Raji (cell line): ENCODE data around the gene COLEC12.

Experiments
- POLR2A ChIP-seq: IDR thresholded peaks from 2 replicates; pipeline ENCODE4 v1.6.1; 2011; ENCODE audit warnings: low read depth, low read length, control low read depth; ENCODE audit not compliant: insufficient read depth

Gene COLEC12

DNA sequence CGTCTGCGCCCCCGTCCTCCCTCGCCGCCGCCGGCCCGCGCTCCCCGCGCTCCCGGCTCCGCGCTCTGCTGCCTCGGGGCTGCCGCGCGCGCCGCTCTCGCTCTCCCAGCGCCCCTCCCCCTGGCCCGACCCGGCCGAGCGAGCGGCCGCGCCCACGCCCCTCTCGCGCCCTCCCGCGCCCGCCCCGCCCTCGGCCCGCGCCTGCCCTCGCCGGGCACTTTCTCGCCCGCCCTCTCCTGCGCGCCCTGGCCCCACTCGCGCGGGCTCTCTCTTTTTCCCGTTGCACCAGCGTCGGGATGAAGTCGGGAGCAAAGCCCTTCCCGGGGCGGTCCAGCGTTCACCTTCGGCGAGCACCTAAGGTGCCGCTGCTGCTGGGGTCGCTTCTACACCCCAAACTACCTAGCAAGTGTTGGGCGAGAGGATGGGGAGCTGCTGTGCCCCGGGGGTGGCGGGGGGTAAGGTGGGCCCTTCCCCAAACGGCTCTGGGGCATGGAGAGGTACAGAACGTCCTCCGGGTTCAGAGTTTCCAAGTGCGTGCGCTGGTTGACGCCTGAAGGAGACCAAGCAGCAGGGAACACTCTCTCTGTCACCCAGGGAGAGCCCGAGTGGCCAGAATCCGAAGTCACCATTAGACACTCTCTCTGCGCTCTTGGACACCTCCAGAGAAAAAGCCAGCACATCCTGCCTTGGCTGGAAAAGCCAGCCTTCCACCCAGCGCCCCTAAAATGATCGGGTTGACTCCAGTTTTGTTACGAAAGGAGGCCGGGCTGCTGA lies at the start of gene COLEC12:
Gene COLEC12, minus strand, starts transcription at position 70 of the 774 bp plus-strand sequence. CDS start 187 bp downstream, outside the sequence.
- TF ChIP-seq POLR2A = no peak

- TF ChIP-seq POLR2A = no peak
Observed at GRCh38 chr18:549967-550366, 49.5 kb upstream of the COLEC12 start.

GRCh38 chr18:543447-544078 lies 43.1 kb upstream of the COLEC12 start:
- TF ChIP-seq POLR2A = no peak

- TF ChIP-seq POLR2A = no peak
Observed at GRCh38 chr18:533995-534601, 33.6 kb upstream of the COLEC12 start.

- TF ChIP-seq POLR2A = no peak
Observed at GRCh38 chr18:532632-533031, 32.1 kb upstream of the COLEC12 start.

DNA sequence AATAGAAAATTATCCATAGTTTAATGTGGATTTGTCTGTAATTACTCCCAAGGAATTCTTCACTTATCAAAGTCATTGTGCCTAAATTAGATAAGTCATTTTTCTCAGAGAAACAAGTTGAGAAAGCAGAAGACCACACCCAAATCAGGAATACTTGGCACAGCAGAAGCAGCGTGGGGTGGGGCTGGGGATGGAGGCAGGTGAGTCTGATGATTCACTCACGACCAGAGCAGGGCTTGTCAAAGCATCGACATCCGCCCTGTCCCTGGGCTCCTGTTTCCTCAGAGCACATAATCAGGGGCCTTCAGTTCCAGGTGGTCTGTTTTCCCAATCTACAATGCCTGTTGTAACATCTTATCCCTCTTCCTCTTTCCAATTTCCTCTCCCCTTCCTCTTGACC lies 31.5 kb upstream of the COLEC12 start:
- TF ChIP-seq POLR2A = no peak

GRCh38 chr18:527146-527545 lies 26.6 kb upstream of the COLEC12 start:
- no peak for TF ChIP-seq POLR2A

- TF ChIP-seq POLR2A = no peak
Observed at GRCh38 chr18:526681-527080, 26.2 kb upstream of the COLEC12 start.

DNA sequence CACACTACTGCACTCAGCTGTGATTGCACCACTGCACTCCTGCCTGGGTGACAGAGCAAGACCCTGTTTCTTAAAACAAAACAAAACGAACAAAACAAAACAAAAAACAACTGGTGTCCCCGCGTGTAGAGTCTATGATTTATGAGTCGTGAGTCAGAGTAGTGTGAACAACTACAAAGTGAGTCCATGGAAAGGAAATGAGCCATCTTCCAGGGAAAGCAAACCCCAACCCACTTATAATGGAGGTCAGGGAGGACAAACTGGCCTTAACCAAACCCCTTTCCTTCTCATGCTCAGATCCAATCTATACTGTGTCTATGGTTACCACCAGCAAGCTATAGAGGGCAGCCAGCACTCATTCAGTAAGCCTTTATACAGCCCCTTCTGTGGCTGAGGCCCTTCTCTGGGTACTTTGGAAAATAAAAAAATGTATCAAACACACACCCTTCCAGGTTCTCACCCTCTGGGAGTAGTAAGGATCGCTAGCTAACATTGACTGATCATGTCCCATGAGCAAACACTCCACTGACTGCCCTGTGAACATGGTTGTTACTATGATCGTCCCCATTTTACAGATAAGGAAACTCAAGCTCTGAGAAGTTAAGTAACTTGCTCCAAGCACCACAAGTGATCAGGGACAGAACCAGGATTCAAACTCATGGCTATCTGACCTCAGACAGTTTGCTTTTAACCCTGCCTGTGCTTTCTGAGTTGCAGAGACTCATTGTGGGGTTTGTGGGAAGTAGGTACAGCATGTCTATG lies 24.7 kb upstream of the COLEC12 start:
- TF ChIP-seq POLR2A = no peak

- TF ChIP-seq POLR2A = no peak
Observed at GRCh38 chr18:524466-524865, 24.0 kb upstream of the COLEC12 start.

GRCh38 chr18:523561-523960 lies 23.1 kb upstream of the COLEC12 start:
- TF ChIP-seq POLR2A = no peak

DNA sequence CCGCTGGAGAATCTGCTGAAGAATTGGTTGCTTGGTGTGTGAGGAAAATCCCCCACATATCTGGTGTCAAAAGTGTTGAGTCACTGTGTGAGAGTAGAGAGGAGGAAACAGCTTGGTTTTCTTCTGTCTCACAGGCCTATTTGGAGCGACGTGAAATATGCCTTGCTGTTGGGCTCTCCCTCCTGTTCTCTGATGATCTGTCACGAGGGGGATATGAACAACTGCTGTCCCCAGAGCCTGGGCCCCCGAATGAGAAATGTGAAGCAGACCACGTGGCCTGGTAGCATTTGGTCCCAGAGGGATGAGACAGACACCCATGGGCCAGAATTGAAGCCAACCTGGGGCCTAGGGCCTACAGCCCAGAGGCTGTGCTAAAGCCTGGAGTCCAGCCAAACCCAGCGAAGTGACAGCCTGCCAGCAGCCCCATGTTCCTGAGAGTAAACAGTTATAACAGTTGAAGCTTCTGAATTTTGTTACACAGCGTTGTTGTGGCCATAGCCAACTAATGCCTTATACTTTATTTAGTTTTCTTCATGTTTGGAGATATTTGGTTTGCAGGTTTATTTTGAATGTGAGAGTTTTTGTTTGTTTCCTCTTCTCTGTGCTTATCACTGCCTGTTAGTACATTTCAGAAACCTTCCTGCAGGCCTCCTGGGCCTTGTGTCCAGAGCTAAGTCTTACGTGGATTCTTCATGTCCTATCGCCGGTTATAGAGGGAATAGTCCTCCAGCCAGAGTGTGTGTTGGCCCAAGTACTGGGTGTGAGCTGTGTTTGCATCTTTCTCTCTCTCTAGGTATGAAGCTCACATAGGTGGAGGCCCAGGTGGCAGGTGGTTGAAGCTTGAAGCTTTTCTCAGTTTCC lies 18.7 kb upstream of the COLEC12 start:
- TF ChIP-seq POLR2A = no peak

DNA sequence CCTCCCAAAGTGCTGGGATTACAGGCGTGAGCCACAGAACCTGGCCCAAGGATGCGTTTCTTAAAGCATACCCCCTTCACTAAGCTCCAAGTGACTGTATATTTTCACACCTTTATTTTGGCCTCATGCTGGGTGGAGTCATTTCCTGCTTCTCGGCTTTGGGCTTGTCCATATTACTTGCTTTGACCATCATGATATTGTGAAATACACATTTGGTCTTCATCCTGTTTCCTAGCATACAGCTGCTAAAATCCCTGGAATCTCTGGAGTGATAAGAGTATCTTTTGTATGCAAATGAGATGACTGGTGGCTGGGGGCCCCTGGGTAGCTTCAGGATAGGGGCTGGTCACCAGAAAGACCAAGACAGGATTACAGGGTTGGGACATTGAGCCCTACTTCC lies 17.6 kb upstream of the COLEC12 start:
- TF ChIP-seq POLR2A = no peak

DNA sequence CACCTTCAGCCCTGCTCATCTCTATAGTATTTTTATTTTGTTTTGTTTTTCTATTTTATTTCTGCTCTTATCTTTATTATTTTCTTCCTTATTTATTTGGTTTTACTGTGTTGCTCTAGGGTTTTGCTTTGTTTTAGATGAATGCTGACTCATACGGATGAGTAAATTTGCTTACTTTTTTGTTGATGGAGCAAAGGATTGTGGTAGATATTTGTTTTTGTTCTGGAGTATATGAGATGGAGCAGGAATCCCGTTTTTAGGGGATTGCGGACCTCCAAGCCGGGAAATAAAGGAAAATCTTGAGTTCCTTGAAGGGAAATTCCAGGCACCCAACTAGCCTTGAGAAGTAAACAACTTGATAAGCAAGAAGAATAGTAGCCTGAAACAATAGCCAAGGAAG lies 15.3 kb upstream of the COLEC12 start:
- TF ChIP-seq POLR2A = no peak
